HG03095 (cell line): ENCODE measurements around the gene COL6A3.

Source experiments
- ATAC-seq: cut with Tn5 transposase; IDR thresholded peaks from one replicate; pipeline ENCODE4 v1.9.1; 2021; ENCODE audit warnings: moderate library complexity; ENCODE audit not compliant: unreplicated experiment

COL6A3 gene, protein sequence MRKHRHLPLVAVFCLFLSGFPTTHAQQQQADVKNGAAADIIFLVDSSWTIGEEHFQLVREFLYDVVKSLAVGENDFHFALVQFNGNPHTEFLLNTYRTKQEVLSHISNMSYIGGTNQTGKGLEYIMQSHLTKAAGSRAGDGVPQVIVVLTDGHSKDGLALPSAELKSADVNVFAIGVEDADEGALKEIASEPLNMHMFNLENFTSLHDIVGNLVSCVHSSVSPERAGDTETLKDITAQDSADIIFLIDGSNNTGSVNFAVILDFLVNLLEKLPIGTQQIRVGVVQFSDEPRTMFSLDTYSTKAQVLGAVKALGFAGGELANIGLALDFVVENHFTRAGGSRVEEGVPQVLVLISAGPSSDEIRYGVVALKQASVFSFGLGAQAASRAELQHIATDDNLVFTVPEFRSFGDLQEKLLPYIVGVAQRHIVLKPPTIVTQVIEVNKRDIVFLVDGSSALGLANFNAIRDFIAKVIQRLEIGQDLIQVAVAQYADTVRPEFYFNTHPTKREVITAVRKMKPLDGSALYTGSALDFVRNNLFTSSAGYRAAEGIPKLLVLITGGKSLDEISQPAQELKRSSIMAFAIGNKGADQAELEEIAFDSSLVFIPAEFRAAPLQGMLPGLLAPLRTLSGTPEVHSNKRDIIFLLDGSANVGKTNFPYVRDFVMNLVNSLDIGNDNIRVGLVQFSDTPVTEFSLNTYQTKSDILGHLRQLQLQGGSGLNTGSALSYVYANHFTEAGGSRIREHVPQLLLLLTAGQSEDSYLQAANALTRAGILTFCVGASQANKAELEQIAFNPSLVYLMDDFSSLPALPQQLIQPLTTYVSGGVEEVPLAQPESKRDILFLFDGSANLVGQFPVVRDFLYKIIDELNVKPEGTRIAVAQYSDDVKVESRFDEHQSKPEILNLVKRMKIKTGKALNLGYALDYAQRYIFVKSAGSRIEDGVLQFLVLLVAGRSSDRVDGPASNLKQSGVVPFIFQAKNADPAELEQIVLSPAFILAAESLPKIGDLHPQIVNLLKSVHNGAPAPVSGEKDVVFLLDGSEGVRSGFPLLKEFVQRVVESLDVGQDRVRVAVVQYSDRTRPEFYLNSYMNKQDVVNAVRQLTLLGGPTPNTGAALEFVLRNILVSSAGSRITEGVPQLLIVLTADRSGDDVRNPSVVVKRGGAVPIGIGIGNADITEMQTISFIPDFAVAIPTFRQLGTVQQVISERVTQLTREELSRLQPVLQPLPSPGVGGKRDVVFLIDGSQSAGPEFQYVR (N-terminal part only)

DNA sequence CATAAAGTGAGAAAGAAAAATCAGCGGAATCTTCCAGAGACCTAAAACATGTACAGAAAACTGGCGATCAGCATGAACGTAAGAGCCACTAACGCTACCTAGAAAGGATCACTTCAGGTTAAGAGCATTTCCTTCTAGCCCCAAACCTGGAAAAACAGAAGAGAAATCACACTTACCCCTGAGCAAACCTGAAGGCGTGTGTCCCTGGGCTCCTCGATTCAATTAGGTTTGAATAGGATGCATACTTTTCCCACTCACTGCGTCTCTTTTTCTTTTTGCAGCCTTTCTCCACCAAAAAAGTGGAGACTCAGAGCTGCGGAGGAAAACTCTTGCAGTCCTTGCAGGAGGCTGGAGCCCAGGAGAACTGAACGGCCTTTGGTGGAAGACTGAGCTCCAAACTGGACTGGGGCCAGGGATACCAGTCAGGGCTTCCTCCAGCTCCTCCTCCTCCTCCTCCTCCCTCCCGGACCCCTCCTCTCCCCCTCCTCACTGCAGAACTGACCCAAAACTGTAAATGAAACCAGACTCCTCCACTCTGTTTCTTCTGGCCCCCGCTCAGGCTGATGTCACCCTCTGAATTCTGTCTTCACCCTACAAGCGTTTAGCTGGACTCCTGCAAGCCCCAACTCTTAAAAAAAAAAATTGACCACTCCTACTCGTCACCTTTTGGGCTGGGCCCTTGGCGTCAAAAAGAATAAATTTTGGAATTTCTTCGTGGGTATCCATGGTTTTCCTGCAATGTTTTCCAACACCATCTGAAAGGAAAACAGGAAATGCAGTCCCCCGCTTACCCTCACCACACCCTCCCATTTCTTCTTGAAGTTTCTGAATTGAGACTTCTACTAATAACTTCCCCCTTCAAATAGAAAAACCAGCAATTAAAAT lies at the start of gene COL6A3:
TSS of gene COL6A3 (minus strand) at position 388 of the 885 bp plus-strand sequence. CDS start 17,347 bp downstream, outside the sequence.
- no peak for ATAC-seq

DNA sequence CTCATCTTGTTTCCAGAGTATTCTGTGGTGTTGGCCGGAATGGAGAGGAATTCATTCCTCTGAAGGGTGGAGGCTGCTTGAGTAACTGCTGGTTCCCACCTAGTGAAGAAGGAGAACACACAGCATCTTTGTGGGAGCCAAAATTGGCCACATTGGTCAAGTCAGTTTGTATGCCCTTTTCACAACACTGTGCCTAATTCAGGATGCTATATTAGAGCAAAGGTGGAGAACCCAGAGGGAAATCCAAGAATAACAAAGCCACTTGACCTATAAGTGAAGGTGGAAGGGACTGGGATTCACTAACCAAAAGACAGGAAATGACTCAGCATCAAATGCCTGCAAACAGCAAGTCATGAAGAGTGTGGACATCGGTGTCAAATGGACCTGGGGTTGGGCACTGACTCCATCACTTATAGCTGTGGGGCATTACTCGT lies 45.8 kb upstream of the COL6A3 start:
- ATAC-seq = no peak

DNA sequence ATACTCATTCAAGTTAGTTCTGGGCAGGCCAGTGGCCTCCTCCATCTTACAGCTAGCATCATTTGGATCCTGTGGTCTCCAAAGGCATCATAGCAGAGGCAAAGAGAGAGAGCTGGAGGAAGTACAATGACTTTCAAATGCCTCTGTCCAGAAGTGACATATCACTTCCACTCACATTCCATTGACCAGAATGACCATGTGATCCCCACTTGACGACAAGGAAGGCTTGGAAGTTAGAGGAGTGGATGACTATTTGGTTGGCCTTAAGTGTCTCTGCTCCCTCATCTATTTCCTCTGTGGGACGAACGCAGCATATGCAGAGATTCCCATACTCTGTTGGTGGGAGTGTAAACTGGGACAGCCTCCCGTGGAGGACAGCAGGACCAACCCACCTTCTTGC lies 45.3 kb upstream of the COL6A3 start:
- no peak for ATAC-seq

DNA sequence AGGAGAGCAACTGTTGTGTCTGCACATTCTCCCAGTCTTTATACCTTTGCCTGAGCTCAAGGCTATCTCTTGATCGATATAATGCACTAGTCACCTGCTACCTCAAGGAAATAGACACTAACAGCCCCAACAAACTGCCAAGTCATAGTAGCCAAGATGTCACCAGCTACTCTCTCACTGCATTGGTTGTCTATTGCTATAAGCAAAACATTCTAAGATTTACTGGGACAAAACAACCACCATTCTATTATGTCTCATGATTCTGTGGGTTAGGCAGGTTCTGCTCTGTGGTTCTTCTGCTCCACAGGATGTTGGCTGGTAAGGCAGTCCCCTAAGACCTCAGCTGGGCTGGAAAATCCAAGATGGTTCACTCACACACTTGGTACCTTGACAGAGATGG lies 44.6 kb upstream of the COL6A3 start:
- no peak for ATAC-seq

DNA sequence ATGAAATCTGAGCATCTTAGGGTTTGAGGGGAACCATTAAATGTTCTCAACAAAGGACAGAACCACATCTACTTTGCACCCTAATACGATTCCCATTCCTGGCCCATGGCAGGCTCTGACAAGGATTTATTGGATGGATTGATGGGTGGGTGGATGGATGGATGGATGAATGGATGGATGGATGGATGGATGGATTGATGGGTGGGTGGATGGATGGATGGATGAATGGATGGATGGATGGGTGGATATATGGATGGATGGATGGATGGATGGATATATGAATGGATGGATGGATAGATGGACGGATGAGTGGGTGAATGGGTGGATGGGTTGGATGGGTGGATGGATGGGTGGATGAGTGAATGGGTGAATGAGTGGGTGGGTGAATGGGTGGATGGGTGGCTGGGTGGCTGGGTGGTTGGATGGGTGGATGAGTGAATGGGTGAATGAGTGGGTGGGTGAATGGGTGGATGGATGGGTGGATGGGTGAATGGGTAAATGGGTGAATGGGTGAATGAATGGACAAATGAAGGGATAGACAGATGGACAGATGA lies 43.5 kb upstream of the COL6A3 start:
- no peak for ATAC-seq

DNA sequence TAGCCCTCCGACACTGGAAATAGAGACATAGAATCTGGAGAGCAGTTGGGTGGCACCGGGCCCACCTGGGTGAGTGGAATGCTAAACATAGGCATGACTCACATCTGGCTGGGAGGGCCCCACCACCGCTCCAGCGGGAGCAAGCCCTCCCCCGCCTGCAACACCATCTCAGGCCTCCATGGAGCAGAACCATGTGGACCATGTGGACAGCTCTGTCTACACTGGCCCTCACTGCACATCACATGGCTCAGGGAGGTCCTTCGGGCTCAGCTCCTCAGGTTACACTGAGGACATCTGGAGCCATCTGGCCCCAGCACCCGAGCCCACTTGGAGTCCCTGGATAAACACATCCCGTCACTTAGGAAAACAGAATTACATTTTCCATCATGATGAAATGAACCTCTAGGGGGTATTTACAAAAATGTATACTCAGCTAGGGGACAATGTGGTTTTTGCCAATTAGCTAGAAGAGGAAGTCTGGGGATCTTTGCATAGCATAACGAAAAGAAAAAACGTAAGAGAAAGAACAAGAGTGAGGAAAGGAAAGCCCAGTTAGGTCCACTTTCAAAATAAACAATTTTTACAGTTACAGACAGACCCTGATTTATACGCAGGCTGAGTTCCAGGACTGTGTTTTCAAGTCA lies 42.4 kb upstream of the COL6A3 start:
- ATAC-seq = no peak

- ATAC-seq = no peak
Measured at GRCh38 chr2:237455764-237456163, 41.8 kb upstream of the COL6A3 start.

- no peak for ATAC-seq
Measured at GRCh38 chr2:237453671-237454070, 39.7 kb upstream of the COL6A3 start.

GRCh38 chr2:237452861-237453260 lies 38.9 kb upstream of the COL6A3 start:
- ATAC-seq = no peak

GRCh38 chr2:237451643-237452469 lies 37.9 kb upstream of the COL6A3 start:
- ATAC-seq = no peak

GRCh38 chr2:237450583-237450982 lies 36.6 kb upstream of the COL6A3 start:
- no peak for ATAC-seq

GRCh38 chr2:237450108-237450507 lies 36.1 kb upstream of the COL6A3 start:
- no peak for ATAC-seq

DNA sequence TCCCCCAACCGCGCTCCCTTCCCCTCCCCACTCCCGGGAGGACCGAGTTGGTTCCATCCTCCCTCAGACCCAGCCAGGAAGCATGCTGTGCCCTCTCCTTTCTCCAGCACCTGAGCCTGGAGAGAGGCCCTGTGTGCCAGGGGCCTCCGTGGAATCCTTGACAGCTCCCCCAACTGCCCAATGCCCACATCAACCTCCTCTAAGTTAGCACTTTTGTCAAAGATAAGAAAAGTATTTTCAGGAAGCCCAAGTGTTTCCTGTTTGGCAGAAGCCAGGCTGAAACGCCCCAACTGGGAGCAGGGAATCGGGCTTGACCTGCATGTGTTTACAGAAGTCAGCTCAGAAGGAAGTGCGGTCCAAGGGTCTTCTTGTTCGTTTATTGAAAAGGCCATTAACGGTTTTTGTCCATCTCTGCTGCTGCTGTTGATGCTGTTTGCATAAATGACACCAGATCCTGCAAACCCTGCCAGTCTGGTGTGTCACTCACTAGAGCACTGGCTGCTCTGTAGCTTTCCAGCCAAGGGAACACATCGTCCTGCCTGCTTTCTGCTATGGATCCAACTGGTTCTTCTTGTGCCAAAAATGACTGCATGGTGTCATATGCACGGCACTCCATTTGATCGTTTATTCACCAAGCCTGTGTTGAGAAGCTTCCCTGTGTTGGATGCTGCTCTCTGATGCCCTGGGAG lies 35.4 kb upstream of the COL6A3 start:
- no peak for ATAC-seq

- ATAC-seq = no peak
Measured at GRCh38 chr2:237448626-237449025, 34.7 kb upstream of the COL6A3 start.

DNA sequence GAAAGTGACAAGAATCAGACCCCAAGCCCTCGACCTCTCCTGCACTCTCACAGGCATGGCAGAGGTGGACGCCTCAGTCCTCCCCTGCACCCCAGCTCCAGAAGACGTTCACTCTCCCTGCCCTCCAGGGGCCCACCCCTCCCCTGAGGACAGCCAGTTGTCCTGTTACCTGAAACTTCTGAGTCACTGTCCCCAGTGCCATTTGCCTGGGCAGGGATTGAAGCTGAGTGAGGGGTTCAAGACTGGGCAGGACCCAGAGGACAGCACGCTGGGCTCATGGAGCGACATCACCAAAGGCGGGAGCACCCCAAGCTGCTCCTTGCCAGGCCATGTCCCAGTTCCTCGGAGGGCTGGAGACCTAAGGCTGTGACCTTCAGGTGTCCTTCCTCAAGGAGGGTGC lies 34.2 kb upstream of the COL6A3 start:
- no peak for ATAC-seq

DNA sequence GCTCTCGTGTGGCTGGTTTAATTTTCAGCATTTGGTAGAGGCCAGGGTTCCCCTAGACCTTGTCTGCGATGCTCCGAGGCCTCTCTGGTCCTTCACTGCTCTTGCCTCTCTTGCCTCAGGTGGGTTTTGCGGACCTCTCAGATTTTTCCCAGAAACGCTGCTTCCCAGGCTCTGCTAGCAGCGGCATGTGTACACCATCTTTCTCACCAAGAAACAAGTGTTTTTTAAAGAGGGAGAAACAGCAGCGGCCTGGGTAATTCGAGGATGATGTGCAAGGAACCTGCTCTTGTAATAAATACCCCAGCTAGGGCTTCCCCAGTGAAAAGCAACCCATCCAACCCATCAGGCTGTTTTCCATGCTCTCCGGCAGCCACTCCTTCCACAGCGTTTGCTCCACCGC lies 33.5 kb upstream of the COL6A3 start:
- no peak for ATAC-seq

DNA sequence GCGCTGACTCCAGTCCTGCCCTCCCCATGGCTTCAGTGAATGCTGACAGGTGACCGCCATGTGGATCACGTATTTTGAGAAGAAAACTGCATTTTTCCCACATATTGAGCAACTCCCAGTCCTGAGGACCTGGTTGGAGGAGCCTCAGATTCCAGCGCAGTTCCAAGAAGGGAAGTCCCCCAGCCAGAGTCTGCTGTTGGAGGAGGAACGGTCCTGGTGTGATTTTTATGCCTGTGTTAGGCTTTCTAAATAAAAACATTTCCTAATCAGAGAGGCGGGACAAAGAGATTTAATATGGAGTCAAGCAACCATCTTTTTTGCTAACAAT lies 32.3 kb upstream of the COL6A3 start:
- ATAC-seq = no peak
